GM18907 (cell line): ENCODE data around the gene PRKCZ.

Source experiments
- ATAC-seq: cut with Tn5 transposase; IDR thresholded peaks from one replicate; pipeline ENCODE4 v1.9.1; 2021; ENCODE audit warnings: mild to moderate bottlenecking, moderate library complexity; ENCODE audit not compliant: unreplicated experiment

PRKCZ gene

GRCh38 chr1:2098839-2099785 is 48.9 kb downstream of the PRKCZ start:
- no peak for ATAC-seq

GRCh38 chr1:2099886-2100779 is 49.9 kb downstream of the PRKCZ start:
- ATAC-seq: no peak

- no peak for ATAC-seq
Observed at GRCh38 chr1:2100780-2101108, 50.5 kb downstream of the PRKCZ start.

GRCh38 chr1:2101531-2101930 is 51.3 kb downstream of the PRKCZ start:
- no peak for ATAC-seq

GRCh38 chr1:2101946-2102345 is 51.7 kb downstream of the PRKCZ start:
- no peak for ATAC-seq

GRCh38 chr1:2102753-2103152 is 52.5 kb downstream of the PRKCZ start:
- ATAC-seq: no peak

- ATAC-seq: no peak
Observed at GRCh38 chr1:2103266-2103900, 53.2 kb downstream of the PRKCZ start.

- ATAC-seq: no peak
Observed at GRCh38 chr1:2103901-2104590, 53.8 kb downstream of the PRKCZ start.

GRCh38 chr1:2104621-2105427 is 54.6 kb downstream of the PRKCZ start:
- ATAC-seq: no peak

- no peak for ATAC-seq
Observed at GRCh38 chr1:2105781-2106524, 55.7 kb downstream of the PRKCZ start.

- ATAC-seq: no peak
Observed at GRCh38 chr1:2106659-2107405, 56.6 kb downstream of the PRKCZ start.

- no peak for ATAC-seq
Observed at GRCh38 chr1:2107586-2108212, 57.5 kb downstream of the PRKCZ start.

GRCh38 chr1:2108213-2108876 is 58.1 kb downstream of the PRKCZ start:
- ATAC-seq: no peak

GRCh38 chr1:2108877-2109580 is 58.8 kb downstream of the PRKCZ start:
- no peak for ATAC-seq

- no peak for ATAC-seq
Observed at GRCh38 chr1:2109581-2110021, 59.4 kb downstream of the PRKCZ start.

GRCh38 chr1:2110191-2110737 is 60.1 kb downstream of the PRKCZ start:
- ATAC-seq: no peak
